Chondrocyte (in vitro differentiated cells): ENCODE measurements around the gene SLC2A1. TPM values are rescaled to one million over a fixed set of nuclear protein-coding genes. Genes with fewer than 3 reads are reported as not detected.
A peak's percentile ranks its signal among the peaks of the same experiment; 100 is the strongest.

Experiments used
- DNase-seq: peaks from one replicate; pipeline ENCODE4 v3.0.0; 2021; ENCODE audit warnings: mixed read lengths, low spot score
- H3K27ac Mint-ChIP-seq: one replicate; pipeline ENCODE4 v1.8.0; 2021; ENCODE audit warnings: mild to moderate bottlenecking, moderate library complexity, mixed read lengths; ENCODE audit not compliant: unreplicated experiment
- H3K27me3 Mint-ChIP-seq: 2 replicates; pipeline ENCODE4 v1.8.0; 2021; ENCODE audit warnings: low read depth, mixed read lengths
- H3K36me3 Mint-ChIP-seq: 2 replicates; pipeline ENCODE4 v1.8.0; 2021; ENCODE audit warnings: low read depth, mixed read lengths
- H3K4me1 Mint-ChIP-seq: 2 replicates; pipeline ENCODE4 v1.8.0; 2021; ENCODE audit warnings: low read depth, mild to moderate bottlenecking, mixed read lengths
- H3K4me3 Mint-ChIP-seq: one replicate; pipeline ENCODE4 v1.8.0; 2021; ENCODE audit warnings: mild to moderate bottlenecking, moderate library complexity, mixed read lengths; ENCODE audit not compliant: unreplicated experiment
- H3K9me3 Mint-ChIP-seq: 2 replicates; pipeline ENCODE4 v1.8.0; 2021; ENCODE audit warnings: low read depth, mixed read lengths
- long read RNA-seq: library from polyadenylated mRNA; stranded (forward); transcript quantifications from one replicate; pipeline ENCODE4 v2.0.0, GENCODE V29; 2021
- total RNA-seq: library from RNA; stranded (reverse); gene quantifications from 3 replicates; pipeline ENCODE4 v1.2.1, GENCODE V29; 2021
- TF ChIP-seq, protein P1 (sequence below): fragments of 200-600 bp; sonication (generic); IDR thresholded peaks from 2 replicates; pipeline ENCODE4 v1.5.0; 2021; ENCODE audit warnings: antibody characterized with exemption, mild to moderate bottlenecking, moderate library complexity

SLC2A1 gene
- 141 to 192 TPM (median 190 TPM) in 3 replicates for total RNA-seq
- long read RNA-seq, transcript SLC2A1-203 (10 exons, 3,670 nt): major isoform, 292 of 355 reads
- long read RNA-seq, partial matches to known transcripts: 41 of 355 reads
- long read RNA-seq, other reads (novel, unspliced or antisense): 22 of 355 reads

- Mint-ChIP-seq H3K27me3 (no peaks in the 10 kb centered on the region), H3K27ac (peak within 1 kb of the TSS; percentile 99), H3K36me3 (peaks cover 8% of the 10 kb centered on the region), H3K4me1 (peaks cover 71% of the 10 kb centered on the region), H3K4me3 (peak within 1 kb of the TSS; percentile 93), H3K9me3 (no peaks in the 10 kb centered on the region)
- DNase-seq: peak; percentile 98
- TF ChIP-seq, protein P1, sequence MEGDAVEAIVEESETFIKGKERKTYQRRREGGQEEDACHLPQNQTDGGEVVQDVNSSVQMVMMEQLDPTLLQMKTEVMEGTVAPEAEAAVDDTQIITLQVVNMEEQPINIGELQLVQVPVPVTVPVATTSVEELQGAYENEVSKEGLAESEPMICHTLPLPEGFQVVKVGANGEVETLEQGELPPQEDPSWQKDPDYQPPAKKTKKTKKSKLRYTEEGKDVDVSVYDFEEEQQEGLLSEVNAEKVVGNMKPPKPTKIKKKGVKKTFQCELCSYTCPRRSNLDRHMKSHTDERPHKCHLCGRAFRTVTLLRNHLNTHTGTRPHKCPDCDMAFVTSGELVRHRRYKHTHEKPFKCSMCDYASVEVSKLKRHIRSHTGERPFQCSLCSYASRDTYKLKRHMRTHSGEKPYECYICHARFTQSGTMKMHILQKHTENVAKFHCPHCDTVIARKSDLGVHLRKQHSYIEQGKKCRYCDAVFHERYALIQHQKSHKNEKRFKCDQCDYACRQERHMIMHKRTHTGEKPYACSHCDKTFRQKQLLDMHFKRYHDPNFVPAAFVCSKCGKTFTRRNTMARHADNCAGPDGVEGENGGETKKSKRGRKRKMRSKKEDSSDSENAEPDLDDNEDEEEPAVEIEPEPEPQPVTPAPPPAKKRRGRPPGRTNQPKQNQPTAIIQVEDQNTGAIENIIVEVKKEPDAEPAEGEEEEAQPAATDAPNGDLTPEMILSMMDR: no peak
These were observed at the start of gene SLC2A1 for GRCh38 chr1:42958488-42959319. SLC2A1 (minus strand) TSS chr1:42958868; CDS start chr1:42958651, 217 bp downstream.

DNA sequence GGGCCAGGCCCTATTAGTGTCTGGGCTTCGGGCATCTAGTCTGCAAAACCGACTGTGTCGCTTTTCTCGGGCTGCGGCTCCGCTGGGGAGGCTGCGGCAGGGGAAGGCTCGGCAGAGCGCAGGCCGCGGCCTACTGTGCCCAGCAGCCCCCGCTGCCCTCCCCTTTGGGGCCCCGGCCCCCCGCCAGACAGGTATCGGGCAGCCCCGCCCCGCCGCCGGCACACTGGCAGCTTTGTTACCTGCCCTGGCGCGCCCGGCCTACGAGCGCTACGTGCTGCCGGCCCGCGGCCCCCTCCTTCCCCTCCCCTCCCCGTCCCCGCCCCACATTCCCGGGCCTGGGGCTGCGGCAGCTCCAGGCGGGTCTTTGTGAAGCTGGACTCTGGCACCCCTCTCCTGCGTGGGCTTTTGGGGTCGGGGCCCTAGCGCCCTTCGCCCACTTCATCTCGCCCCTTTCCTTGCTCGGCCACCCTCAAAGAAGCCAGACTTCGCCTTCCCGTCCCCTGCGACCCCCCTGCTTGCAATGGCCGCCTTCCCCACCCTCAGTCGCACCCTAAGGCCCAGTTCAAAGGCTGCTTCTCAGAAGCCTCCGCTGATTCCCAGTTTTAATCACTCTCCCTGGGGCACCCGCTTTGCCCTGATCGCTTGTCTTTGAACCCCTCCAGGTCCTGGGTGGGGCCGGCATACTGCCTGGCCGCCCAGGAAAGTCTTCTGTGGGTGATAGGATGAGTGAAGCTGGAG is 48.9 kb upstream of the SLC2A1 start:
- Mint-ChIP-seq H3K4me1 (peaks cover 13% of the 10 kb centered on the region), H3K36me3 (no peaks in the 10 kb centered on the region), H3K27ac (no peak overlapping the region), H3K9me3 (no peaks in the 10 kb centered on the region), H3K27me3 (no peaks in the 10 kb centered on the region), H3K4me3 (no peak overlapping the region)
- TF ChIP-seq, protein P1: no peak
- DNase-seq: no peak

- no peak for DNase-seq
- no peak overlapping the region for H3K4me3 Mint-ChIP-seq
These were observed 47.0 kb upstream of the SLC2A1 start for GRCh38 chr1:43005460-43006361.

DNA sequence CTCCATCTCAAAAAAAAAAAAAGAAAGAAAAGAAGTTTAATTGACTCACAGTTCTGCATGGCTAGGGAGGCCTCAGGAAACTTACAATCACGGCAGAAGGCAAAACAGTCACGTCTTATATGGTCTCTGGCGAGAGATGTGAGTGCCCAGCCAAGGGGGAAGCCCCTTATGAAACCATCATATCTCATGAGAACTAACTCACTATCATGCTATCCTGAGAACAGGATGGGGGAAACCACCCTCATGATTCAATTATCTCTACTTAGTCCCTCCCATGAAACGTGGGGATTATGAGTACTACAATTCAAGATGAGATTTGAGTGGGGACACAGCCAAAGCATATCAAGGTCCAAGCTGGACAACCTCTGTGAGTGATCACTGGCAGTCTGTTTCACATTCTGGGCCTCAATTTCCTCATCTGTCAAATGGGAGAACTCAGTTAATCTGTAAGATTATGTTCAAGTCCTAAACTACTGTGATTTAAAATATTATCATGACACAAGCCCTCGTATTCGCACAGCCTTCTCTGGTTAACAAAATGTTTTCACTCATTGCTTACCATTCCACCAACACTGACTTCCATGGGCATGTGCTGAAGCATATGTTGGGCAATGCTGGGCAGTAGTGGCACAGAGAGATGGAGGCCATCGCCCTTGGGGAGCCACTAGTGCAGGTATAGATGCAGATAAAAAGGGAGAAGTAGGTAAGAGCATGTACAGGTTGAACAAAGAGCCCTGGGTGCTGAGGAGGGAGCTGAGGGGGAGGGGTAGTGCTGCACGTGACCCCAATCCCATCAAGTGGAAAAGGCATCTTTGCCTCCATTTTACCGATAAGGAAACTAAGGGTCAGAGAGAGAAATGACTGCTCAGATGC is 46.2 kb upstream of the SLC2A1 start:
- no peak for DNase-seq
- H3K36me3 Mint-ChIP-seq: no peaks in the 10 kb centered on the region
- H3K27me3 Mint-ChIP-seq: no peaks in the 10 kb centered on the region
- TF ChIP-seq, protein P1: no peak
- no peak overlapping the region for H3K4me3 Mint-ChIP-seq
- peaks cover 13% of the 10 kb centered on the region for H3K4me1 Mint-ChIP-seq
- H3K27ac Mint-ChIP-seq: no peak overlapping the region
- H3K9me3 Mint-ChIP-seq: no peaks in the 10 kb centered on the region

More at GRCh38 chr1:43005460-43006361, 47.0 kb upstream of the SLC2A1 start:
- H3K27me3 Mint-ChIP-seq: no peaks in the 10 kb centered on the region
- H3K36me3 Mint-ChIP-seq: no peaks in the 10 kb centered on the region
- H3K27ac Mint-ChIP-seq: no peak overlapping the region
- H3K4me1 Mint-ChIP-seq: peaks cover 13% of the 10 kb centered on the region
- TF ChIP-seq, protein P1: no peak
- no peaks in the 10 kb centered on the region for H3K9me3 Mint-ChIP-seq
